ENCODE measurements around the gene TNFRSF4. TPM values are rescaled to one million over a fixed set of nuclear protein-coding genes. Genes with fewer than 3 reads are reported as not detected.

The TNFRSF4 gene
- total and polyA plus RNA-seq, 9 of the 15 experiments (the other 6 are each of a cell fraction or from before 2014, with no cell fraction given) = 0.07 to 0.44 (median 0.19) TPM; not detected in 5

DNA sequence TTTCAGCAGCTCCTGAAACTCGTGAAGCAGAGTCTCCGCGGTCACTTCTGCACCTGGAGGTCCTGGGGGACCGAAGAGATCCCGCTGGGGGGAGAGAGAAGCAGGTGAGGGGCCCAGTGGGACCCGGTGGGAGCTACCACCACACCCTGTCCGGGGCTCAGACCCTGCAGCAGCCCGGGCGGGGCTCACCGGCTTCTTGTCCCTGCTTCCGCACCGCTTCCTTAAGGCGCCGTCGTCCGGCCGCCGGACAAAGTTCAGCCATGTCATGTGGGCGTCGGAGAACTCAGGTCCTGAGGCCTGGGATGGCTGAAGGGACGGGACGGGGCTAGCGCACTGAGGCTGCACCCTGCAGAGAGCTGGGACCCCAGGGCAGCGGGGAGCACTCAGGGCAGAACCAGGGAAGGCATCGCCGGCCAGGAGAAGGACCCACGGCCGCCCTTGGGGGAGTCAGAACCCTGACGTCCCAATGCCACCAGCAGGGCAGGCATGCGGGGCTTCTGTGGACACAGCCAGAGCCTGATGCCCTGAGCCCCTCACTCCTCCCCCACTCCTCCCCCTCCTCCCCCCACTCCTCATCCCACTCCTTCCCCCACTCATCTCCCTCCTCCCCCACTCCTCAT lies 30.3 kb upstream of the TNFRSF4 start:
- H4K20me1 ChIP-seq (replicated peaks; ENCODE audit: control insufficient read depth, insufficient read depth, low read length) = no peaks in the 10 kb centered on the region
- WGBS (ENCODE audit: insufficient coverage, low coverage, missing lambda C conversion rate) = 48% methylated on average over 25 of the region's 30 CpGs
- H3K9me3 ChIP-seq (replicated peaks; ENCODE audit: control insufficient read depth, insufficient read depth, low read depth, low read length) = no peaks in the 10 kb centered on the region
- peak; percentile 62 for ATAC-seq
- intact Hi-C loops (cut with micrococcal nuclease) = no loop called here
- H3K9me1 ChIP-seq (ENCODE audit: control insufficient read depth, insufficient read depth, low read length) = no peaks in the 10 kb centered on the region
- H3K27me3 ChIP-seq (ENCODE audit: control insufficient read depth in 2 of 2, insufficient read depth in 2 of 2, low read length in 2 of 2) = no peaks in the 10 kb centered on the region
- CTCF ChIA-PET (ENCODE audit: low intra/inter-chr PET ratio) = no interaction called here
- BruUV-seq (replicated peaks) = no TSS peak
- DNase-seq (ENCODE audit: extremely low read depth in 1 of 4, low spot score in 3 of 4) = peak in 1 of 4 experiments; percentile 49
- no peak overlapping the region for H2AFZ ChIP-seq (ENCODE audit: low read depth, low read length)
- no peaks in the 10 kb centered on the region for H3K36me3 ChIP-seq (ENCODE audit: control insufficient read depth, insufficient read depth, low read length)
- no peak overlapping the region for H3K4me3 ChIP-seq
- H3K9ac ChIP-seq (ENCODE audit: insufficient read depth in 1 of 2, low read depth in 2 of 2, low read length in 2 of 2) = no peak overlapping the region; a peak in 1 of 4 replicates
- no peaks in the 10 kb centered on the region for H3K79me2 ChIP-seq (ENCODE audit: control insufficient read depth, insufficient read depth, low read length)
- no peak overlapping the region for H3K27ac ChIP-seq (ENCODE audit: extremely low read depth, low read depth, low read length)
- no peak for FAIRE-seq
- TF ChIP-seq YY1 (IDR thresholded peaks at IDR 0.05; ENCODE audit: borderline replicate concordance in 1 of 3, control insufficient read depth in 1 of 3, extremely low read depth in 1 of 3, insufficient read depth in 3 of 3, insufficient read length in 1 of 3, insufficient replicate concordance in 2 of 3, low read depth in 1 of 3, low read length in 2 of 3) (peak in 1 of 3 experiments; percentile 58), ZNF263 (CRISPR knock-in tag; IDR thresholded peaks at IDR 0.05; ENCODE audit: borderline replicate concordance) (peak; percentile 97), CHD1 (IDR thresholded peaks at IDR 0.05; ENCODE audit: low read length) (no peak), EGR1 (conservative IDR thresholded peaks at IDR 0.05) (0 out of 2 replicates have a peak, but pooled peaks have one; percentile 13), PCBP1 (IDR thresholded peaks at IDR 0.05; ENCODE audit: low read depth, low read length, poor library complexity, severe bottlenecking) (peak; percentile 97), ZBTB7A (IDR thresholded peaks at IDR 0.05; ENCODE audit: borderline replicate concordance, control insufficient read depth, low read depth, low read length) (peak; percentile 50; the same call in 1 of the 2 replicates), ZNF121 (CRISPR knock-in tag; conservative IDR thresholded peaks at IDR 0.05) (no peak), BRD4 (IDR thresholded peaks at IDR 0.05) (no peak), POLR2G (IDR thresholded peaks at IDR 0.05; ENCODE audit: low read depth, low read length) (0 out of 2 replicates have a peak, but pooled peaks have one; percentile 25)
- TF ChIP-seq, protein P1, sequence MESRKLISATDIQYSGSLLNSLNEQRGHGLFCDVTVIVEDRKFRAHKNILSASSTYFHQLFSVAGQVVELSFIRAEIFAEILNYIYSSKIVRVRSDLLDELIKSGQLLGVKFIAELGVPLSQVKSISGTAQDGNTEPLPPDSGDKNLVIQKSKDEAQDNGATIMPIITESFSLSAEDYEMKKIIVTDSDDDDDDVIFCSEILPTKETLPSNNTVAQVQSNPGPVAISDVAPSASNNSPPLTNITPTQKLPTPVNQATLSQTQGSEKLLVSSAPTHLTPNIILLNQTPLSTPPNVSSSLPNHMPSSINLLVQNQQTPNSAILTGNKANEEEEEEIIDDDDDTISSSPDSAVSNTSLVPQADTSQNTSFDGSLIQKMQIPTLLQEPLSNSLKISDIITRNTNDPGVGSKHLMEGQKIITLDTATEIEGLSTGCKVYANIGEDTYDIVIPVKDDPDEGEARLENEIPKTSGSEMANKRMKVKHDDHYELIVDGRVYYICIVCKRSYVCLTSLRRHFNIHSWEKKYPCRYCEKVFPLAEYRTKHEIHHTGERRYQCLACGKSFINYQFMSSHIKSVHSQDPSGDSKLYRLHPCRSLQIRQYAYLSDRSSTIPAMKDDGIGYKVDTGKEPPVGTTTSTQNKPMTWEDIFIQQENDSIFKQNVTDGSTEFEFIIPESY (CRISPR knock-in tag; IDR thresholded peaks at IDR 0.05) = peak; percentile 97
- TF ChIP-seq, protein P2, sequence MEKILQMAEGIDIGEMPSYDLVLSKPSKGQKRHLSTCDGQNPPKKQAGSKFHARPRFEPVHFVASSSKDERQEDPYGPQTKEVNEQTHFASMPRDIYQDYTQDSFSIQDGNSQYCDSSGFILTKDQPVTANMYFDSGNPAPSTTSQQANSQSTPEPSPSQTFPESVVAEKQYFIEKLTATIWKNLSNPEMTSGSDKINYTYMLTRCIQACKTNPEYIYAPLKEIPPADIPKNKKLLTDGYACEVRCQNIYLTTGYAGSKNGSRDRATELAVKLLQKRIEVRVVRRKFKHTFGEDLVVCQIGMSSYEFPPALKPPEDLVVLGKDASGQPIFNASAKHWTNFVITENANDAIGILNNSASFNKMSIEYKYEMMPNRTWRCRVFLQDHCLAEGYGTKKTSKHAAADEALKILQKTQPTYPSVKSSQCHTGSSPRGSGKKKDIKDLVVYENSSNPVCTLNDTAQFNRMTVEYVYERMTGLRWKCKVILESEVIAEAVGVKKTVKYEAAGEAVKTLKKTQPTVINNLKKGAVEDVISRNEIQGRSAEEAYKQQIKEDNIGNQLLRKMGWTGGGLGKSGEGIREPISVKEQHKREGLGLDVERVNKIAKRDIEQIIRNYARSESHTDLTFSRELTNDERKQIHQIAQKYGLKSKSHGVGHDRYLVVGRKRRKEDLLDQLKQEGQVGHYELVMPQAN (IDR thresholded peaks at IDR 0.05; ENCODE audit: borderline replicate concordance) = no peak
- TF ChIP-seq, protein P3, sequence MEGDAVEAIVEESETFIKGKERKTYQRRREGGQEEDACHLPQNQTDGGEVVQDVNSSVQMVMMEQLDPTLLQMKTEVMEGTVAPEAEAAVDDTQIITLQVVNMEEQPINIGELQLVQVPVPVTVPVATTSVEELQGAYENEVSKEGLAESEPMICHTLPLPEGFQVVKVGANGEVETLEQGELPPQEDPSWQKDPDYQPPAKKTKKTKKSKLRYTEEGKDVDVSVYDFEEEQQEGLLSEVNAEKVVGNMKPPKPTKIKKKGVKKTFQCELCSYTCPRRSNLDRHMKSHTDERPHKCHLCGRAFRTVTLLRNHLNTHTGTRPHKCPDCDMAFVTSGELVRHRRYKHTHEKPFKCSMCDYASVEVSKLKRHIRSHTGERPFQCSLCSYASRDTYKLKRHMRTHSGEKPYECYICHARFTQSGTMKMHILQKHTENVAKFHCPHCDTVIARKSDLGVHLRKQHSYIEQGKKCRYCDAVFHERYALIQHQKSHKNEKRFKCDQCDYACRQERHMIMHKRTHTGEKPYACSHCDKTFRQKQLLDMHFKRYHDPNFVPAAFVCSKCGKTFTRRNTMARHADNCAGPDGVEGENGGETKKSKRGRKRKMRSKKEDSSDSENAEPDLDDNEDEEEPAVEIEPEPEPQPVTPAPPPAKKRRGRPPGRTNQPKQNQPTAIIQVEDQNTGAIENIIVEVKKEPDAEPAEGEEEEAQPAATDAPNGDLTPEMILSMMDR (IDR thresholded peaks at IDR 0.05 in 2 of 3, conservative IDR thresholded peaks at IDR 0.05 in 1 of 3; ENCODE audit: insufficient read depth in 2 of 3, low read depth in 1 of 3, low read length in 3 of 3) = 0 out of 6 replicates have a peak, but pooled peaks of 2 of the 3 experiments have one; percentile 11 to 18
- in situ Hi-C loops (cut with MboI) = no loop called here
- H3K4me1 ChIP-seq (replicated peaks in 1 of 2; ENCODE audit: control insufficient read depth in 2 of 2, insufficient read depth in 2 of 2, low read length in 2 of 2) = peaks cover 0 to 80% of the 10 kb centered on the region in 2 experiments; a peak in 3 of 5 replicates
- no peak overlapping the region for H3K4me2 ChIP-seq (ENCODE audit: insufficient read depth, low read length)
- POLR2A ChIA-PET = interaction anchor here (0.7 to 1.6 kb wide), 3 partner anchors 11 to 14 kb away, joined by 3 to 4 read pairs (median 3); no protein-coding TSS in a partner anchor

Data from K562 (cell line).